K562 (cell line): ENCODE measurements around the gene FAM171A2. TPM values are rescaled to one million over a fixed set of nuclear protein-coding genes. Genes with fewer than 3 reads are reported as not detected.
A peak's percentile ranks its signal among the peaks of the same experiment; 100 is the strongest.

ENCODE experiments used
- ATAC-seq: fragments of 200-7000 bp; cut with Tn5 transposase; 3 replicates; pipeline ENCODE4 v1.9.1; 2020; ENCODE audit warnings: moderate library complexity
- BruUV-seq: library from RNA; stranded (reverse); fragments of 400-500 nt; replicated peaks from 2 replicates; lab custom pipeline; 2021; lab: Mats Ljungman, UMichigan
- CTCF ChIA-PET: fragments of 300-600 bp; formaldehyde crosslinking; extraction: SDS; loops from one replicate; lab custom pipeline; 2021; ENCODE audit warnings: low intra/inter-chr PET ratio; lab: Yijun Ruan, JAX
- POLR2A ChIA-PET: fragments of 300-600, 350-650 bp; sonication (Branson Sonifier 250); formaldehyde crosslinking; extraction: SDS; loops from one replicate; lab custom pipeline; 2021; ENCODE audit warnings: antibody characterized with exemption, inconsistent platforms; lab: Yijun Ruan, JAX
- DNase-seq, 4 experiments: peaks; one replicate each; pipeline versions ENCODE4 v3.0.0 to v3.0.0-alpha.2; 2011 to 2018; ENCODE audit warnings: low spot score in 3 of 4, mixed read lengths in 3 of 4; ENCODE audit errors: extremely low read depth in 1 of 4
- FAIRE-seq: peaks from 2 replicates; lab custom pipeline; 2011; peaks lifted over from hg19 to GRCh38; lab: Jason Lieb, UNC
- H2AFZ ChIP-seq: 2 replicates; pipeline ENCODE4 v1.6.0; 2011; ENCODE audit warnings: low read depth, low read length, control low read depth, inconsistent platforms
- H3K27ac ChIP-seq: fragments of 200-600 bp; 3 replicates; pipeline ENCODE4 v1.8.0; 2011; ENCODE audit warnings: low read depth, mild to moderate bottlenecking, control low read depth, inconsistent platforms, low read length, moderate library complexity, mixed read lengths; ENCODE audit errors: extremely low read depth
- H3K27me3 ChIP-seq, 2 experiments: fragments of 300-600 bp in 1 of 2; 2 replicates in 1 of 2; 3 replicates in 1 of 2; pipeline versions ENCODE4 v1.6.0 to v1.8.0; 2011; ENCODE audit warnings: inconsistent platforms in 2 of 2, low read length in 2 of 2, mild to moderate bottlenecking in 1 of 2, mixed read lengths in 1 of 2, moderate library complexity in 1 of 2; ENCODE audit not compliant: control insufficient read depth in 2 of 2, insufficient read depth in 2 of 2
- H3K36me3 ChIP-seq: fragments of 300-600 bp; 3 replicates; pipeline ENCODE4 v1.8.0; 2011; ENCODE audit warnings: mild to moderate bottlenecking, low read length, inconsistent platforms; ENCODE audit not compliant: control insufficient read depth, insufficient read depth
- H3K4me1 ChIP-seq, 2 experiments: fragments of 200-600 bp in 1 of 2; replicated peaks in 1 of 2; 2 replicates in 1 of 2; 3 replicates in 1 of 2; pipeline versions ENCODE4 v1.5.1 to v1.8.0; 2011; ENCODE audit warnings: inconsistent platforms in 2 of 2, low read length in 2 of 2, mild to moderate bottlenecking in 1 of 2, mixed read lengths in 1 of 2, moderate library complexity in 1 of 2; ENCODE audit not compliant: control insufficient read depth in 2 of 2, insufficient read depth in 2 of 2
- H3K4me2 ChIP-seq: 2 replicates; pipeline ENCODE4 v1.6.1; 2011; ENCODE audit warnings: low read length, control low read depth, inconsistent platforms, mixed read lengths; ENCODE audit not compliant: insufficient read depth
- H3K4me3 ChIP-seq: fragments of 200-600 bp; sonication (generic), shearing (Covaris generic); 2 replicates; pipeline ENCODE4 v1.5.1; 2016; ENCODE audit warnings: control low read depth, inconsistent platforms
- H3K79me2 ChIP-seq: fragments of 200-600 bp; 3 replicates; pipeline ENCODE4 v1.8.0; 2011; ENCODE audit warnings: low read length, inconsistent platforms; ENCODE audit not compliant: control insufficient read depth, insufficient read depth
- H3K9ac ChIP-seq, 2 experiments: 2 replicates each; pipeline versions ENCODE4 v1.6.0 to v1.6.1; 2011; ENCODE audit warnings: low read depth in 2 of 2, low read length in 2 of 2, control low read depth in 1 of 2, inconsistent platforms in 1 of 2, mild to moderate bottlenecking in 1 of 2, mixed read lengths in 1 of 2; ENCODE audit not compliant: insufficient read depth in 1 of 2
- H3K9me1 ChIP-seq: one replicate; pipeline ENCODE4 v1.6.0; 2011; ENCODE audit warnings: inconsistent platforms, mild to moderate bottlenecking, low read length, moderate library complexity; ENCODE audit not compliant: control insufficient read depth, insufficient read depth
- H3K9me3 ChIP-seq: replicated peaks from 2 replicates; pipeline ENCODE4 v1.5.1; 2011; ENCODE audit warnings: low read depth, low read length, inconsistent platforms; ENCODE audit not compliant: control insufficient read depth, insufficient read depth
- H4K20me1 ChIP-seq: replicated peaks from 2 replicates; pipeline ENCODE4 v1.6.1; 2011; ENCODE audit warnings: low read length, inconsistent platforms, mixed read lengths; ENCODE audit not compliant: control insufficient read depth, insufficient read depth
- CEBPB ChIP-seq: fragments of 450-650 bp; IDR thresholded peaks from 2 replicates; pipeline ENCODE4 v1.6.1; 2016; ENCODE audit warnings: missing genetic modification characterization, missing compliant biosample characterization
- ESRRB ChIP-seq: fragments of 250-450 bp; sonication (Bioruptor Pico); IDR thresholded peaks from 2 replicates; pipeline ENCODE4 v1.5.0; 2020; ENCODE audit warnings: mild to moderate bottlenecking, moderate library complexity, borderline replicate concordance
- HINFP ChIP-seq: fragments of 450-650 bp; conservative IDR thresholded peaks from 2 replicates; pipeline ENCODE4 v1.6.1; 2016; ENCODE audit warnings: missing genetic modification characterization, low read depth, mild to moderate bottlenecking, control low read depth, missing compliant biosample characterization
- NKRF ChIP-seq: fragments of 450-650 bp; IDR thresholded peaks from 2 replicates; pipeline ENCODE4 v1.6.1; 2016; ENCODE audit warnings: borderline replicate concordance
- POLR2AphosphoS5 ChIP-seq: IDR thresholded peaks from 2 replicates; pipeline ENCODE4 v1.6.1; 2011; ENCODE audit warnings: mild to moderate bottlenecking, low read depth, low read length, moderate library complexity; ENCODE audit not compliant: control insufficient read depth, insufficient read depth
- ZBTB11 ChIP-seq, 3 experiments: fragments of 200-800 bp in 1 of 3; fragments of 250-450 bp in 1 of 3; fragments of 450-650 bp in 1 of 3; sonication (Bioruptor Pico) in 1 of 3; sonication (Bioruptor generic) in 1 of 3; formaldehyde crosslinking in 1 of 3; IDR thresholded peaks; 2 replicates each; pipeline versions ENCODE4 v1.6.1 to v1.8.0; 2016 to 2022; ENCODE audit warnings: mild to moderate bottlenecking in 2 of 3, missing genetic modification characterization in 2 of 3, missing compliant biosample characterization in 1 of 3, moderate library complexity in 1 of 3
- ZNF133 ChIP-seq: fragments of 250-450 bp; sonication (Bioruptor Pico); IDR thresholded peaks from 2 replicates; pipeline ENCODE4 v1.4.0; 2020; ENCODE audit warnings: mild to moderate bottlenecking
- ZNF584 ChIP-seq: fragments of 200-800 bp; sonication (Bioruptor generic); IDR thresholded peaks from 2 replicates; pipeline ENCODE4 v1.6.1; 2016; ENCODE audit warnings: low read depth, mild to moderate bottlenecking, missing genetic modification characterization, missing compliant biosample characterization
- ZNF696 ChIP-seq: fragments of 250-450 bp; sonication (Bioruptor Pico); conservative IDR thresholded peaks from 2 replicates; pipeline ENCODE4 v1.4.0; 2020; ENCODE audit warnings: mild to moderate bottlenecking, moderate library complexity
- ZNF830 ChIP-seq: fragments of 250-450 bp; sonication (Bioruptor Pico); IDR thresholded peaks from 2 replicates; pipeline ENCODE4 v1.5.0; 2021; ENCODE audit warnings: mild to moderate bottlenecking
- WGBS: fragments of 100-300 bp; shearing (Covaris generic); methylation state at CpG from one replicate; pipeline ENCODE4 v1.1.6; 2016; ENCODE audit warnings: low coverage, mixed read lengths; ENCODE audit not compliant: insufficient coverage; ENCODE audit errors: missing lambda C conversion rate; 5-methylcytosine and 5-hydroxymethylcytosine counted together
- in situ Hi-C: fragments of 300-500 bp; cut with MboI; formaldehyde crosslinking; loops from 4 replicates; pipeline ENCODE4 v1.15.0; 2018; ENCODE audit warnings: inconsistent platforms, mixed read lengths
- intact Hi-C: fragments of 100-400 bp; cut with micrococcal nuclease; formaldehyde crosslinking; loops from 2 replicates; pipeline ENCODE4 v1.14.2; 2022
- polyA plus RNA-seq, 8 experiments: library from polyadenylated mRNA; depleted of rRNA in 4 of 8; stranded (reverse) in 5 of 8; unstranded in 3 of 8; fragments of >200 nt; fragmentation: Nextera tagmentation in 2 of 8; fragmentation: Illumina TruSeq in 1 of 8; extraction: Ambion mirVana in 2 of 8; extraction: Trizol in 1 of 8; gene quantifications; 2 replicates each; pipeline versions ENCODE4 v1.2.1 to v1.2.3, GENCODE V29; 2011 to 2014; ENCODE audit warnings: inconsistent platforms in 1 of 8, missing spikeins in 1 of 8
- total RNA-seq, 7 experiments: library from RNA; depleted of rRNA in 6 of 7; stranded (reverse); fragments of >200 nt in 6 of 7; fragmentation: Illumina TruSeq in 2 of 7; extraction: Trizol in 2 of 7; gene quantifications; 2 replicates each; pipeline versions ENCODE4 v1.2.1 to v1.2.3, GENCODE V29; 2011 to 2021; ENCODE audit warnings: low replicate concordance in 1 of 7

The FAM171A2 gene
- total and polyA plus RNA-seq, 9 of the 15 experiments (the other 6 are each of a cell fraction or from before 2014, with no cell fraction given): 0.10 to 10.2 (median 2.0) TPM; not detected in 1

GRCh38 chr17:44348234-44348987 is 15.2 kb downstream of the FAM171A2 start:
- ChIA-PET POLR2A (interaction anchor here (0.6 to 1.1 kb wide), 2 partner anchors 18 to 130 kb away, joined by 3 read pairs; no protein-coding TSS in a partner anchor), CTCF (interaction anchor here (3.8 kb wide), 1 partner anchor 137 kb away, joined by 42 read pairs; no protein-coding TSS in a partner anchor)
- H3K79me2 ChIP-seq: no peaks in the 10 kb centered on the region
- peak in 1 of 4 experiments; percentile 7 for DNase-seq
- intact Hi-C loops (no loop called here), in situ Hi-C loops (loop anchor here (25.0 kb wide), 1 partner anchor 411 kb away; the partner anchor contains the start of gene PPY)
- no TSS peak for BruUV-seq
- H3K4me3 ChIP-seq: no peak overlapping the region
- TF ChIP-seq NKRF (no peak), ZNF830 (CRISPR knock-in tag) (no peak), ZNF584 (CRISPR knock-in tag) (no peak), ZBTB11 (CRISPR knock-in tag; IDR thresholded peaks at IDR 0.05) (no peak), CEBPB (tag) (no peak), ZNF696 (CRISPR knock-in tag) (no peak), POLR2AphosphoS5 (no peak), ZNF133 (CRISPR knock-in tag) (no peak), ESRRB (no peak), HINFP (no peak)
- peaks cover 5% of the 10 kb centered on the region; the same call in 1 of the 3 replicates for H3K36me3 ChIP-seq
- peak overlapping the region in 1 of 2 experiments; percentile 57; a peak in 2 of 4 replicates for H3K9ac ChIP-seq
- H3K4me2 ChIP-seq: no peak overlapping the region
- H3K4me1 ChIP-seq: peaks cover 4 to 54% of the 10 kb centered on the region in 2 experiments; a peak in 3 of 5 replicates
- no peak overlapping the region for H2AFZ ChIP-seq
- H3K9me1 ChIP-seq: no peaks in the 10 kb centered on the region
- no peak for ATAC-seq
- no peaks in the 10 kb centered on the region for H3K9me3 ChIP-seq
- H3K27me3 ChIP-seq: no peaks in the 10 kb centered on the region; a peak in 1 of 5 replicates
- 0 out of 2 replicates have a peak, but pooled peaks cover 4% of the 10 kb centered on the region for H4K20me1 ChIP-seq
- FAIRE-seq: no peak
- 58% methylated on average over 8 of the region's 9 CpGs for WGBS
- H3K27ac ChIP-seq: no peak overlapping the region
